Measurements from ENCODE around the gene MCF2L. TPM values are rescaled to one million over a fixed set of nuclear protein-coding genes. Genes with fewer than 3 reads are reported as not detected.

Gene MCF2L
- total RNA-seq, 1 donor from 2014 or later, result 41.2 TPM

DNA sequence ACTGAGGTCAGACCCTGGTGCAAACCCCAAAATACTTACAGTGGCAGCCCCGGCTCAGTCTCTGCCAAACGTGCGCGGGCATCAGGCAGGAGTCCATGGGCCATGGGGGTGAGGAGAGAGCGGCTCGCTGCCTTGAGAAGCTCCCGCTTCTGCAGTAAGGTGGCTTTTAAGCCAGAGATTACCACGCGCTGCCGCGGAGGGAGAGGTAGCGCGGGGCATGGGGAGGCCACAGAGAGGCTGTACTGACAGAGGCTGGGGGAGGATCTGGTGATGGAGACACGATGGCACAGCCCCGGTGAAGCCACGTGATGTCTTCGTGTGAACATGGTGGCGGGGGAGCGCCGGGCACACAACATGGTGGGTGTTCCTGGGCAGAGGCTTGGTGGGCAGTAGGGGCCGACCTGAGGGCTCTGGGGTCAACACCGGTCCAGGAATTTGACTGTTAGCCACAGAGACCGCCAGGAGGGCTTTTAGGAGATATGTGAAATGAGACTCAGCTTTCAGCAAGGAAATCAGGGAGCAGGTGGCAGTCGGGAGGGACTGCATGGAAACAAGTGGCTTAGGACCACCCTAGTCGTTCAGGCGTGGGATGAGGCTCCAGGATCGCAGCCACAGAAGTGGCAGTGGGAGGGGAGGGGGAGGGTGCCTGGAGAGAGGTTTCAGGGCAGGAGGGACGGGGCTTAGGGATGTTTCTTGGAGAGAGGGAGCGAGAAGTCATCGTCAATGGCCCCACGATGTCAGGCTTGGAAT, 24.1 kb downstream of the MCF2L start:
- TF ChIP-seq, protein P1, sequence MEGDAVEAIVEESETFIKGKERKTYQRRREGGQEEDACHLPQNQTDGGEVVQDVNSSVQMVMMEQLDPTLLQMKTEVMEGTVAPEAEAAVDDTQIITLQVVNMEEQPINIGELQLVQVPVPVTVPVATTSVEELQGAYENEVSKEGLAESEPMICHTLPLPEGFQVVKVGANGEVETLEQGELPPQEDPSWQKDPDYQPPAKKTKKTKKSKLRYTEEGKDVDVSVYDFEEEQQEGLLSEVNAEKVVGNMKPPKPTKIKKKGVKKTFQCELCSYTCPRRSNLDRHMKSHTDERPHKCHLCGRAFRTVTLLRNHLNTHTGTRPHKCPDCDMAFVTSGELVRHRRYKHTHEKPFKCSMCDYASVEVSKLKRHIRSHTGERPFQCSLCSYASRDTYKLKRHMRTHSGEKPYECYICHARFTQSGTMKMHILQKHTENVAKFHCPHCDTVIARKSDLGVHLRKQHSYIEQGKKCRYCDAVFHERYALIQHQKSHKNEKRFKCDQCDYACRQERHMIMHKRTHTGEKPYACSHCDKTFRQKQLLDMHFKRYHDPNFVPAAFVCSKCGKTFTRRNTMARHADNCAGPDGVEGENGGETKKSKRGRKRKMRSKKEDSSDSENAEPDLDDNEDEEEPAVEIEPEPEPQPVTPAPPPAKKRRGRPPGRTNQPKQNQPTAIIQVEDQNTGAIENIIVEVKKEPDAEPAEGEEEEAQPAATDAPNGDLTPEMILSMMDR (IDR thresholded peaks at IDR 0.05; ENCODE audit: borderline replicate concordance), result no peak
- no peak overlapping the region for H3K4me3 ChIP-seq
- no peak for DNase-seq
- intact Hi-C loops (cut with micrococcal nuclease), result no loop called here
- peaks cover 81% of the 10 kb centered on the region for H3K4me1 ChIP-seq
- peaks cover 4% of the 10 kb centered on the region for H3K36me3 ChIP-seq
- H3K27ac ChIP-seq (replicated peaks), result no peak overlapping the region
- no peaks in the 10 kb centered on the region for H3K9me3 ChIP-seq (replicated peaks)
- no peaks in the 10 kb centered on the region for H3K27me3 ChIP-seq (ENCODE audit: low read depth)

DNA sequence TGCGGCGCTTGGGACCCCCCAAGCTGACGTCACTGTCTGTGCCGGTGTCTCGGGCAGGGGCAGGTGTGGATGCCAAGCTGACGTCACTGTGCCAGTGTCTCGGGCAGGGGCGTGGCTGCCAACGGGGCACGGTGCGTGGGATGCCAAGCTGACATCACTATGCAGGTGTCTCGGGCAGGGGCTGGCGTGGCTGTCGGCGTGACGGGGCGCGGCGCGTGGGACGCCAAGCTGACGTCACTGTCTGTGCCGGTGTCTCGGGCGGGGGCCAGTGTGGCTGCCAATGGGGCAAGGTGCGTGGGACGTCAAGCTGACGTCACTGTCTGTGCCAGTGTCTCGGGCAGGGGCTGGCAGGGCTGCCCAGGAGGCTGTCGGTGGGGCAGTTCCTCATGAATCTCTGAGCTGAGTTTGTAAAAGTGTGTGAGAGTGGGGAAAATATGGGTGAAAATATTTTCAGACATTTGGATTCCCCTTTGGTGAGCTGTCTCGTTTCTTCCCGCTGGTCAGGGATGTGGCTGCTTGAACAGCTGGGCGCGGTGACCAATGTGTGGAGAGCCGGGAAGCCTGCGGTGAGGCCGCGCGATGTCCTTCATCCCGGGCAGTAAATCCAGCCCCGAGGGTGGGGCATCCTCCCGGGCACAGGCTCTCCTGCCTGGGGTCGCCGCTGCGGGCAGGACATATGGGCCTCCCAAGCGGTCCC, 25.2 kb downstream of the MCF2L start:
- intact Hi-C loops (cut with micrococcal nuclease), result no loop called here
- peaks cover 91% of the 10 kb centered on the region for H3K4me1 ChIP-seq
- TF ChIP-seq, protein P1 (IDR thresholded peaks at IDR 0.05; ENCODE audit: borderline replicate concordance), result no peak
- H3K9me3 ChIP-seq (replicated peaks), result no peaks in the 10 kb centered on the region
- peaks cover 4% of the 10 kb centered on the region for H3K36me3 ChIP-seq
- H3K27ac ChIP-seq (replicated peaks), result no peak overlapping the region
- H3K27me3 ChIP-seq (ENCODE audit: low read depth), result no peaks in the 10 kb centered on the region
- H3K4me3 ChIP-seq, result no peak overlapping the region
- DNase-seq, result no peak

DNA sequence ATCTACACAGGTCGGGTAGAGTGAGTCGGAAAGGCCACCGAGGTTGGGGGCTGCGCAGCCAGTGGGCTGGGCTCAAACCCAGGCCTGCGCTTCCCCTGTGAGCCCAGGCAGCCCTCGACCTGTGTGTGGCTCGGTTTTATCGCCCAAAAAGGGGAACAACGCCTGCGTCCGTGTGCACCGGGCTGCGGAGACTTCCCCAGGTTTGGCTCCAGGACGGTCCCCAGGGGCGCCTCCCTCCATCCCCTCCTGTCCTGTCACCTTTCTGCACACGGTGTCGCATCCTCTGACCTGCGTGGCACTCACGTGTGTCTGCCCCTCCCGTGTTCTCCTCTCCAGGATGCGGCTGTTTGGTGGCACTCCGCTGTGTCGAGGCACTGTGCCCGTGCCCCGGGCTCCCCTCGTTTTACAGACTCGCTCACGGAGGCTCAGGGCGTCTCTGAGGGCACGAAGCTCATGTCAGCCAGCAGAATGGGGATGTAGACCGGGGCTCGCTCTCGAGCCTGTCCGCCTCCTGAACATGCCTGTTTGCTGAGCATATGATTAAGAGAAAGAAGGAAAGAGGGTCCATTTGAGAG, 25.9 kb downstream of the MCF2L start:
- TF ChIP-seq, protein P1 (IDR thresholded peaks at IDR 0.05; ENCODE audit: borderline replicate concordance), result no peak
- Histone ChIP-seq H3K9me3 (replicated peaks) (no peaks in the 10 kb centered on the region), H3K4me3 (no peak overlapping the region), H3K27me3 (ENCODE audit: low read depth) (no peaks in the 10 kb centered on the region), H3K27ac (replicated peaks) (no peak overlapping the region), H3K4me1 (peaks cover 94% of the 10 kb centered on the region), H3K36me3 (peaks cover under 1% of the 10 kb centered on the region)
- no peak for DNase-seq
- intact Hi-C loops (cut with micrococcal nuclease), result no loop called here

DNA sequence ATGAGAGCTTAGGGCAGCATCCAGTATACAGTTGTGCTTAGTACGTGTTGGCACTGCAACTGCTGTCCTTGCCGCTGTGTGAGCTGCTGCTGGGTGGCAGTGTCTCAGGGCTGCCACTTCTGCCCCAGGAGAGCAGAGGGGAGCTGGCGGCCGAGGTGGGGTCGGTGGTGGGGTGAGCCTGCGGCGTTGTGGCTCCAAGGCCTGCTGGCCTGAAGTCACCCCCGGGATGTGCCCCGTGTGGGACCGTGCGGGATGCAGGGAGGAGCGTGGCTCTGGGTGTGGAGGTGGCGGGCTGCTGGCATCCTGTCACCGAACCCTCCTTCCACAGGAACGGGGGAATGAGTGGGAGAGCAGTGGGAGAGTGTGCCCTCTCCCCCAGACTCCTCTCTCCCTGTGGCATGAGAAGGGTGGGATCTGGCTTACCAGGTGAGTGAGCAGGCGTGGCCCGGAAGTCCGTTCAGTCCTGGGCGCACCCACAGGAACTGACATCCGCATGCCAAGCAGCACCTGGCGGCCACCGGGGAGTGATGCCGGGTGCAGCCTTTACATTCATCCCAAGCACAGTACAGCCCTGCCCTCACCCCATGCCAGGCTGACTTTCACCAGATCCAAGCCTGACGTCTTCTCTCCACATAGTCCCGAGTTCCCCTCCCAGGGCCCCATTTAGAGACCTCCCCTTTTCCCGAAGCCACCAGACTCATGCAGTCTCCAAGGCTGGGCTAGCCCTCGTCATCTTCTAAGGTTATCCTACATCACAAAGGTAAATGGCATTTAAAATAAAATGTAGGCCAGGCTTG, 26.6 kb downstream of the MCF2L start:
- DNase-seq, result no peak
- TF ChIP-seq, protein P1 (IDR thresholded peaks at IDR 0.05; ENCODE audit: borderline replicate concordance), result no peak
- Histone ChIP-seq H3K36me3 (no peaks in the 10 kb centered on the region), H3K4me3 (no peak overlapping the region), H3K27me3 (ENCODE audit: low read depth) (no peaks in the 10 kb centered on the region), H3K27ac (replicated peaks) (peak overlapping the region; percentile 1), H3K9me3 (replicated peaks) (no peaks in the 10 kb centered on the region), H3K4me1 (peaks cover 94% of the 10 kb centered on the region)
- intact Hi-C loops (cut with micrococcal nuclease), result no loop called here

DNA sequence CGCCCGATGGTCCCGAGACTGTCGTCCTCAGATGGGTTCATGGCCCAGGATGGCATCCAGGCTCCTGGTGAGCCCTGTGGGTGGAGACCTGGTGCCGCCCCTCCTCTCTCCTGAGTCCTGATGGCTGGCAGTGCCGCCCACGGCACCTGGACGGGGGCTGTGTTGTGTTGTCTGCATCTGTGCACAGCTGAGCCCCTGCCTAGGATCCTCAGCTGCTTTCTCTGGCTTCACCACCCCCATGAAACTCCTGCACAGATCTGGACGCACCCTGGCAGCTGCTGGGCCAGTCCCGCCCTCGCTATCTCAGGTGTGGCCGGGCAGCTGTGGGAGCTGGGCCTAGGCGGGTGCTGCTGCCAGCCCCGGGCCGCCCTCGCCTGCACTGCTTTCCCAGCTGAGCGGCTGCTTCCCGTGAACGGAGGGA, 27.7 kb downstream of the MCF2L start:
- Histone ChIP-seq H3K36me3 (no peaks in the 10 kb centered on the region), H3K4me1 (peaks cover 95% of the 10 kb centered on the region), H3K27ac (replicated peaks) (peak overlapping the region; percentile 40), H3K9me3 (replicated peaks) (no peaks in the 10 kb centered on the region), H3K4me3 (no peak overlapping the region), H3K27me3 (ENCODE audit: low read depth) (peaks cover 3% of the 10 kb centered on the region)
- TF ChIP-seq, protein P1 (IDR thresholded peaks at IDR 0.05; ENCODE audit: borderline replicate concordance), result no peak
- intact Hi-C loops (cut with micrococcal nuclease), result no loop called here
- no peak for DNase-seq
